DOHH2 (cell line): ENCODE measurements around the gene SLC6A9.

Source experiments
- H3F3A ChIP-seq: fragments of 200-600 bp; sonication (generic), shearing (Covaris generic); 2 replicates; pipeline ENCODE4 v1.6.0; 2016; ENCODE audit warnings: antibody characterized with exemption, mild to moderate bottlenecking; ENCODE audit not compliant: control insufficient read depth, insufficient read depth
- H3K27ac ChIP-seq: fragments of 200-600 bp; sonication (generic); 2 replicates; pipeline ENCODE4 v1.5.1; 2014; ENCODE audit warnings: low read depth, mild to moderate bottlenecking, low read length, moderate library complexity
- H3K27me3 ChIP-seq: fragments of 200-600 bp; sonication (generic); 2 replicates; pipeline ENCODE4 v1.6.1; 2014; ENCODE audit warnings: mild to moderate bottlenecking, low read length, mixed read lengths; ENCODE audit not compliant: control insufficient read depth
- H3K36me3 ChIP-seq: fragments of 200-600 bp; sonication (generic); 2 replicates; pipeline ENCODE4 v1.6.1; 2014; ENCODE audit warnings: mild to moderate bottlenecking, low read length, moderate library complexity, mixed read lengths; ENCODE audit not compliant: control insufficient read depth
- H3K4me1 ChIP-seq: fragments of 200-600 bp; sonication (generic); 2 replicates; pipeline ENCODE4 v1.6.1; 2014; ENCODE audit warnings: mild to moderate bottlenecking, low read length, mixed read lengths; ENCODE audit not compliant: control insufficient read depth
- H3K4me2 ChIP-seq: fragments of 200-600 bp; sonication (generic); 2 replicates; pipeline ENCODE4 v1.6.0; 2014; ENCODE audit warnings: mild to moderate bottlenecking, low read length, moderate library complexity
- H3K4me3 ChIP-seq: fragments of 200-600 bp; sonication (generic); 2 replicates; pipeline ENCODE4 v1.5.1; 2014; ENCODE audit warnings: mild to moderate bottlenecking, low read length, mixed read lengths
- H3K79me2 ChIP-seq: fragments of 200-600 bp; sonication (generic); 2 replicates; pipeline ENCODE4 v1.6.1; 2014; ENCODE audit warnings: mild to moderate bottlenecking, low read length, mixed read lengths; ENCODE audit not compliant: control insufficient read depth
- H3K9me2 ChIP-seq: fragments of 200-600 bp; sonication (generic); replicated peaks from 2 replicates; pipeline ENCODE4 v1.6.1; 2014; ENCODE audit warnings: mild to moderate bottlenecking, low read length, mixed read lengths; ENCODE audit not compliant: control insufficient read depth
- H3K9me3 ChIP-seq: fragments of 200-600 bp; sonication (generic); 2 replicates; pipeline ENCODE4 v1.6.1; 2014; ENCODE audit warnings: antibody characterized with exemption, low read length, mixed read lengths; ENCODE audit not compliant: control insufficient read depth, insufficient read depth
- H4K20me1 ChIP-seq: fragments of 200-600 bp; sonication (generic); 2 replicates; pipeline ENCODE4 v1.6.0; 2014; ENCODE audit warnings: low read depth, mild to moderate bottlenecking, antibody characterized with exemption, low read length, moderate library complexity; ENCODE audit not compliant: control insufficient read depth, insufficient read depth
- CTCF ChIP-seq: fragments of 200-600 bp; sonication (generic); IDR thresholded peaks from one replicate; pipeline ENCODE4 v1.5.1; 2014; ENCODE audit warnings: antibody characterized with exemption, mild to moderate bottlenecking, low read depth, low read length; ENCODE audit not compliant: poor library complexity, severe bottlenecking
- EZH2phosphoT487 ChIP-seq: fragments of 200-600 bp; sonication (generic); IDR thresholded peaks from 2 replicates; pipeline ENCODE4 v1.6.1; 2017; ENCODE audit warnings: borderline replicate concordance, mild to moderate bottlenecking, antibody characterized with exemption, low read length, moderate library complexity, mixed read lengths

Gene SLC6A9

GRCh38 chr1:43975249-43975961 is 55.9 kb downstream of the SLC6A9 start:
- no peaks in the 10 kb centered on the region for H3K27me3 ChIP-seq
- H4K20me1 ChIP-seq: peaks cover 10% of the 10 kb centered on the region; the same call in 1 of the 2 replicates
- H3K4me2 ChIP-seq: peak overlapping the region; percentile 78
- peaks cover 20% of the 10 kb centered on the region for H3F3A ChIP-seq
- no peaks in the 10 kb centered on the region for H3K9me3 ChIP-seq
- peaks cover 61% of the 10 kb centered on the region for H3K4me1 ChIP-seq
- peaks cover 73% of the 10 kb centered on the region for H3K36me3 ChIP-seq
- peak overlapping the region; percentile 86 for H3K4me3 ChIP-seq
- H3K9me2 ChIP-seq: no peaks in the 10 kb centered on the region
- TF ChIP-seq EZH2phosphoT487: no peak
- no peak for TF ChIP-seq CTCF
- H3K79me2 ChIP-seq: peaks cover 63% of the 10 kb centered on the region
- H3K27ac ChIP-seq: peak overlapping the region; percentile 65

- Histone ChIP-seq H4K20me1 (peaks cover 10% of the 10 kb centered on the region; the same call in 1 of the 2 replicates), H3K4me3 (peak within 1 kb of the TSS; percentile 86), H3K9me3 (no peaks in the 10 kb centered on the region), H3K27ac (peak within 1 kb of the TSS; percentile 65), H3K9me2 (no peaks in the 10 kb centered on the region), H3K4me2 (peak within 1 kb of the TSS; percentile 78), H3K27me3 (no peaks in the 10 kb centered on the region), H3K4me1 (peaks cover 53% of the 10 kb centered on the region), H3K79me2 (peaks cover 62% of the 10 kb centered on the region), H3K36me3 (peaks cover 71% of the 10 kb centered on the region), H3F3A (peaks cover 20% of the 10 kb centered on the region)
- TF ChIP-seq CTCF (peak; percentile 5), EZH2phosphoT487 (no peak)
These were observed 56.6 kb downstream of the SLC6A9 start, which contains the start of gene ATP6V0B for GRCh38 chr1:43974443-43975248. TSS of gene ATP6V0B (plus strand) at chr1:43974960. CDS start at chr1:43975041, 81 bp downstream.

- Histone ChIP-seq H3F3A (peaks cover 20% of the 10 kb centered on the region), H4K20me1 (peaks cover 10% of the 10 kb centered on the region; the same call in 1 of the 2 replicates), H3K27me3 (no peaks in the 10 kb centered on the region), H3K27ac (peak overlapping the region; percentile 65), H3K36me3 (peaks cover 71% of the 10 kb centered on the region), H3K9me2 (no peaks in the 10 kb centered on the region), H3K4me3 (peak overlapping the region; percentile 86), H3K4me2 (peak overlapping the region; percentile 78), H3K79me2 (peaks cover 58% of the 10 kb centered on the region), H3K4me1 (peaks cover 57% of the 10 kb centered on the region), H3K9me3 (no peaks in the 10 kb centered on the region)
- TF ChIP-seq EZH2phosphoT487 (no peak), CTCF (no peak)
These were observed 57.2 kb downstream of the SLC6A9 start for GRCh38 chr1:43973981-43974442.
